Mammary epithelial cell (primary cell): ENCODE results near the gene TARBP2.

Experiments
- EZH2 ChIP-seq: IDR thresholded peaks from 2 replicates; pipeline ENCODE4 v1.6.1; 2012; ENCODE audit warnings: low read length, inconsistent platforms, borderline replicate concordance
- TF ChIP-seq, protein P1 (sequence below), 2 donors: IDR thresholded peaks in 1 of 2; conservative IDR thresholded peaks in 1 of 2; 2 replicates each; pipeline ENCODE4 v1.5.1; 2011 to 2012; ENCODE audit warnings: inconsistent platforms in 2 of 2, low read length in 2 of 2, mild to moderate bottlenecking in 2 of 2, control low read depth in 1 of 2, low read depth in 1 of 2; ENCODE audit not compliant: insufficient read depth in 1 of 2; ENCODE audit errors: extremely low read depth in 1 of 2

DNA sequence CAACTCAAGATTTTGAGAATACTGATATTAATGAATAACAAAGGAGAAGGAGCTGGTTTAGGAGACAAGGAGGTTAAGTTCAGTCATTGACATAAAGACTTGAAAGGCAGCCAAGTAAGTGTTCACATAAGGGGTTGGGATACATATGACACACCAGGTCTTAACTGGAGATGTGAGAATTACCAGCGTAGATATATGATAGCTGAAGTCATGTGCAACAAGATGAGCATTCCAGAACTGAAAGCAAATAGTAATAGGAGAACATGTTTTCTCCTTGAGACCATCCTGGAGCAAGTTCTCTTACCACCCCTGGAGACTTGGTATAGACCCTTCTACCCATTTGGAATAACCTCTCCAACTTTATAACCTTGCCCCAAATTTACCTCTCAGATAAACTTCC is 49.5 kb downstream of the TARBP2 start:
- TF ChIP-seq, protein P1, sequence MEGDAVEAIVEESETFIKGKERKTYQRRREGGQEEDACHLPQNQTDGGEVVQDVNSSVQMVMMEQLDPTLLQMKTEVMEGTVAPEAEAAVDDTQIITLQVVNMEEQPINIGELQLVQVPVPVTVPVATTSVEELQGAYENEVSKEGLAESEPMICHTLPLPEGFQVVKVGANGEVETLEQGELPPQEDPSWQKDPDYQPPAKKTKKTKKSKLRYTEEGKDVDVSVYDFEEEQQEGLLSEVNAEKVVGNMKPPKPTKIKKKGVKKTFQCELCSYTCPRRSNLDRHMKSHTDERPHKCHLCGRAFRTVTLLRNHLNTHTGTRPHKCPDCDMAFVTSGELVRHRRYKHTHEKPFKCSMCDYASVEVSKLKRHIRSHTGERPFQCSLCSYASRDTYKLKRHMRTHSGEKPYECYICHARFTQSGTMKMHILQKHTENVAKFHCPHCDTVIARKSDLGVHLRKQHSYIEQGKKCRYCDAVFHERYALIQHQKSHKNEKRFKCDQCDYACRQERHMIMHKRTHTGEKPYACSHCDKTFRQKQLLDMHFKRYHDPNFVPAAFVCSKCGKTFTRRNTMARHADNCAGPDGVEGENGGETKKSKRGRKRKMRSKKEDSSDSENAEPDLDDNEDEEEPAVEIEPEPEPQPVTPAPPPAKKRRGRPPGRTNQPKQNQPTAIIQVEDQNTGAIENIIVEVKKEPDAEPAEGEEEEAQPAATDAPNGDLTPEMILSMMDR (conservative IDR thresholded peaks at IDR 0.05 in 1 of 2, IDR thresholded peaks at IDR 0.05 in 1 of 2; ENCODE audit: extremely low read depth in 1 of 2, insufficient read depth in 1 of 2, low read depth in 1 of 2, low read length in 2 of 2) = no peak
- no peak for TF ChIP-seq EZH2
